ENCODE measurements around the gene WWOX. TPM values are rescaled to one million over a fixed set of nuclear protein-coding genes. Genes with fewer than 3 reads are reported as not detected.

Gene WWOX
- total and polyA plus RNA-seq, 4 experiments from 2014 or later: 10.4 to 23.1 (median 17.5) TPM

DNA sequence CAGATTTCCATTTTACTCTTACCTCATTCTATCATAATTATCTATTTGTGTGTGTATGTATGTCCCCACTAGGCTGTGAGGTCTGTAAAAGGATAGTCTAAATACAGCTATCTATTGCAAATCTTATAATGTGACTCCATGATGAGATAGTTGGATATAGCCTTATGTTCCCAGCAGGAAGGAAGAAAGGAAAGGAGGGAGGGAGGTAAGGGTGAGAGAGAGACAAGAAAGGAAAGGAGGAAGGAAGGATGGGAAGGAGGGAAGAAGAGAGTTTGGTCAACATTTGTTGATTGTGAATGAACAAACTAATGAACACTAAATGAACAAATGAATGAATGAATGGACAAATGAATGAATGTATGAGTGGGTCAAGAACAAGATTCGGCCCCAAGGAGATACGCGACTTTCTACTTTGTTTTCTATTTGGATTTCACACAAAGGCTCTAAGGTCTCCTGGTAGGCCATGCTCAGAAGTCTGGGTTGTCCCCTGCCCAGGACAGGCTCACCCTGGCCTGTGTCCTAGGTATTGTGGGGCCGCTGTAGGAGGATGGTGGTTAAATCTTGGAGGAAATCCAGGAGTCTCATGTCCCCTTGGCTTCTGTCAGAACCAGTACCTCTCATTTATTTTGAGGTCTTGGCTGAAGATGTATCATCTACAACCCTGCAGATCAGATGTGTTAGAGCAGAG, 195.2 kb downstream of the WWOX start:
- H3K27ac Mint-ChIP-seq: no peak overlapping the region

DNA sequence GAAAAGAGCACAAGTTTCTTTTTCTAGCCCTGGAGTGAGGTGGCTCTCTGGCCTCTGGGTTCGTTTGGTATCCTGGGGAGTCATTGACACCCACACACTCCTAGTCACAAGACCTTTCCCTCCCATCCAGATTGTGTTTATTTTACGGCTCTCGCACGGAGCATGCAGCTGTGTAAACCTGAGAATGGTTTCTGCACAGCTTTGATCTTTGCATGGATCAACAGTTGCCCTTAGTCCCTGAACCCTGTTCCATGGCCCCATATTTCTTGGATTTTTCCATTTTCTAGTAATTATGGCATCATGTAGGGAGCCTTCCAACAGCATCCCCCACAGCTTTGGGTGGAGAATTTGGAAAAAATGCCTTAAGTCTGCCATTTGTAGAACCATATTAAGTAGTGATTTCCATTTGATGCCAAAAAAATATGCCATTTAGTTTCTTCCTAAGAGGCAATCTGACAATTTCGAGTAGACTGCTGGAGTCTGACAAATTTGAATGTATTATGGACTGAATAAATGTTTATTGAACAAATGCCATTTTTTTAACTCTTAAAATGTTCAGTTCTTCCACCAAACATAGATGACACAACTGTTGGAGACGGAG, 197.7 kb downstream of the WWOX start:
- Histone ChIP-seq H3K9me3 (ENCODE audit: control insufficient read depth in 1 of 2, low read length in 2 of 2) (no peaks in the 10 kb centered on the region), H3K36me3 (ENCODE audit: insufficient read depth, low read length) (no peaks in the 10 kb centered on the region), H3K4me1 (ENCODE audit: insufficient read depth, low read length) (no peaks in the 10 kb centered on the region), H3K27me3 (ENCODE audit: insufficient read depth, low read length) (no peaks in the 10 kb centered on the region), H3K27ac (ENCODE audit: low read depth, low read length) (no peak overlapping the region), H3K4me3 (ENCODE audit: low read length in 2 of 2) (no peak overlapping the region)
- Mint-ChIP-seq H3K27me3 (no peaks in the 10 kb centered on the region), H3K4me3 (no peak overlapping the region), H3K4me1 (no peaks in the 10 kb centered on the region), H3K27ac (peak overlapping the region in 1 of 7 donors; percentile 3), H3K9me3 (peaks cover 0 to 5% (median 0%) of the 10 kb centered on the region in 8 donors), H3K36me3 (peaks cover 2 to 10% of the 10 kb centered on the region in 2 donors)
- no peak for DNase-seq
- CTCF ChIA-PET (ENCODE audit: partially characterized antibody): no interaction called here
- POLR2A ChIA-PET (ENCODE audit: partially characterized antibody): no interaction called here
- intact Hi-C loops (cut with micrococcal nuclease): no loop called here

More for the DNA sequence above, 195.2 kb downstream of the WWOX start:
- Mint-ChIP-seq H3K27me3 (no peaks in the 10 kb centered on the region), H3K4me3 (no peak overlapping the region), H3K36me3 (peaks cover 2 to 10% of the 10 kb centered on the region in 2 donors), H3K9me3 (peaks cover 0 to 4% (median 0%) of the 10 kb centered on the region in 8 donors), H3K4me1 (no peaks in the 10 kb centered on the region)
- DNase-seq: no peak
- POLR2A ChIA-PET (ENCODE audit: partially characterized antibody): no interaction called here
- no peak overlapping the region for H3K4me3 ChIP-seq (ENCODE audit: low read length in 2 of 2)
- no peaks in the 10 kb centered on the region for H3K4me1 ChIP-seq (ENCODE audit: insufficient read depth, low read length)
- CTCF ChIA-PET (ENCODE audit: partially characterized antibody): no interaction called here
- H3K27ac ChIP-seq (ENCODE audit: low read depth, low read length): no peak overlapping the region
- H3K36me3 ChIP-seq (ENCODE audit: insufficient read depth, low read length): no peaks in the 10 kb centered on the region
- no peaks in the 10 kb centered on the region for H3K9me3 ChIP-seq (ENCODE audit: control insufficient read depth in 1 of 2, low read length in 2 of 2)
- intact Hi-C loops (cut with micrococcal nuclease): loop anchor here (5.0 kb wide), 1 partner anchor 1503 kb away; no protein-coding TSS in a partner anchor
- no peaks in the 10 kb centered on the region for H3K27me3 ChIP-seq (ENCODE audit: insufficient read depth, low read length)

DNA sequence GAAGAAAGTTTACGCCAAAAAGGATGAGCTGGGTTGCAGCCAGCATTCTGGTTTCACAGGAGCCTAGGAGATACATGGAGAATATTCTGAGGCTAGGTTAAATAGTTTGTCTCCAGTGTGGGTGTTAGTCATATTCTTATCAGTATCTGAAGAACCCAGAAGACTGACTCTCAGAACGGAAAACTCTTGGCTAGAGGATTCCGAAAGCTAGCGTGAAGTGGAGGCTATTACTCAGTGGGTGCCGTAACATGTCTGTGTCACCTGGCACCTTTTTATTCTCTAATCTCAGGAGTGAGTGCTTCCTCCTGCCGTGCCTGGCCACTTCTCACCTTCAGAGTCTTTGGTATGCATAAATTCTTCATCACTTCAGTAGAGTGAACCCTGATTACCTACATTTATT, 199.5 kb downstream of the WWOX start:
- H3K4me3 Mint-ChIP-seq: no peak overlapping the region
- no peaks in the 10 kb centered on the region for H3K27me3 ChIP-seq (ENCODE audit: insufficient read depth, low read length)
- H3K27me3 Mint-ChIP-seq: no peaks in the 10 kb centered on the region
- H3K4me1 Mint-ChIP-seq: no peaks in the 10 kb centered on the region
- intact Hi-C loops (cut with micrococcal nuclease): no loop called here
- ChIA-PET CTCF (ENCODE audit: partially characterized antibody) (interaction anchor here (1.0 kb wide), 1 partner anchor 472 kb away, joined by 3 read pairs; no protein-coding TSS in a partner anchor), POLR2A (ENCODE audit: partially characterized antibody) (no interaction called here)
- no peaks in the 10 kb centered on the region for H3K36me3 ChIP-seq (ENCODE audit: insufficient read depth, low read length)
- no peak for DNase-seq
- peaks cover 2 to 6% of the 10 kb centered on the region in 2 donors for H3K36me3 Mint-ChIP-seq
- no peaks in the 10 kb centered on the region for H3K4me1 ChIP-seq (ENCODE audit: insufficient read depth, low read length)
- peaks cover 0 to 4% (median 0%) of the 10 kb centered on the region in 8 donors for H3K9me3 Mint-ChIP-seq
- H3K27ac Mint-ChIP-seq: no peak overlapping the region
- no peaks in the 10 kb centered on the region for H3K9me3 ChIP-seq (ENCODE audit: control insufficient read depth in 1 of 2, low read length in 2 of 2)
- no peak overlapping the region for H3K4me3 ChIP-seq (ENCODE audit: low read length in 2 of 2)
- H3K27ac ChIP-seq (ENCODE audit: low read depth, low read length): no peak overlapping the region

DNA sequence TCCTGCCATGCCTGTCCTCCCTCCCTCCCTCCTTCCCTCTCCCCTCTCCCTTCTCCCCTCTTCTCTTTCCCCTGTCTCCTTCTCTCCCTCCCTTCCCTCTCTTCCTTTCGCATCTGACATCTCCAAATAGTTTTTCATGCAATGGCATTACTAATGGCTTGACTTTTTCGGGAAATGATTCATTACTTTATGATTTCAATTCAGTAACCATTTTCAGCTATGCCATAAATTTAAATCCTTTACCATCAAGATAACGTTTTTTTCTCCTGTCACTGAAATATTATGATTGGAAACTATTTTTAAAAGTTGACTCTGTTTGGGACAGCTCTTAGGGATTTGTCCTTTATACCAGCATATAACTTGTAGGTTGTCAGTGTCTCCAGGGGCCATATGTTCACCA, 201.0 kb downstream of the WWOX start:
- H3K9me3 ChIP-seq (ENCODE audit: control insufficient read depth in 1 of 2, low read length in 2 of 2): no peaks in the 10 kb centered on the region
- H3K4me1 Mint-ChIP-seq: no peaks in the 10 kb centered on the region
- no peak for DNase-seq
- H3K4me3 Mint-ChIP-seq: no peak overlapping the region
- H3K27me3 ChIP-seq (ENCODE audit: insufficient read depth, low read length): no peaks in the 10 kb centered on the region
- peaks cover 2 to 5% of the 10 kb centered on the region in 2 donors for H3K36me3 Mint-ChIP-seq
- ChIA-PET CTCF (ENCODE audit: partially characterized antibody) (no interaction called here), POLR2A (ENCODE audit: partially characterized antibody) (no interaction called here)
- intact Hi-C loops (cut with micrococcal nuclease): no loop called here
- no peak overlapping the region for H3K27ac Mint-ChIP-seq
- no peak overlapping the region for H3K27ac ChIP-seq (ENCODE audit: low read depth, low read length)
- H3K4me1 ChIP-seq (ENCODE audit: insufficient read depth, low read length): no peaks in the 10 kb centered on the region
- peaks cover 0 to 4% (median 0%) of the 10 kb centered on the region in 8 donors for H3K9me3 Mint-ChIP-seq
- no peaks in the 10 kb centered on the region for H3K27me3 Mint-ChIP-seq
- no peaks in the 10 kb centered on the region for H3K36me3 ChIP-seq (ENCODE audit: insufficient read depth, low read length)
- no peak overlapping the region for H3K4me3 ChIP-seq (ENCODE audit: low read length in 2 of 2)

DNA sequence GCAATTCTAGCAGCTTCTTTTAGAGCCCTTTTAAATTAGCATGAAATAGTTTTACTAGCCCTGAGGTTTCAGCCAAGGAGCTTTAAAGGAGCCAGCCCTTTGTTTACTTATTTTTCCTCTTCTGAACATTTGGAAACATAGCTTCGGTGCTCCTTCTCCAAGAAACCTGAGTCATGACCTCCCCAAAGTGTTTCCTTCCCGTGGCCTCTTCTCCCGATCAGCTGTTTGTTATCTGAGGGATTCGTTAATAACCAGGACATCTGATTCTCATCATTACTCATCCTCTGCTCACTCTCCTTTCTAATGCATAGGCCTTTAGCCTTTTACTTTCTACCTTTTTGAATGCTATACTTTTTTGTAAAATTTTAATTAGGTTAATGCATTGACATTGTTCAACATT, 204.5 kb downstream of the WWOX start:
- intact Hi-C loops (cut with micrococcal nuclease): no loop called here
- H3K9me3 Mint-ChIP-seq: peaks cover 0 to 2% (median 0%) of the 10 kb centered on the region in 8 donors
- H3K4me1 Mint-ChIP-seq: no peaks in the 10 kb centered on the region
- peaks cover 2 to 5% of the 10 kb centered on the region in 2 donors for H3K36me3 Mint-ChIP-seq
- POLR2A ChIA-PET (ENCODE audit: partially characterized antibody): no interaction called here
- Histone ChIP-seq H3K4me1 (ENCODE audit: insufficient read depth, low read length) (no peaks in the 10 kb centered on the region), H3K27ac (ENCODE audit: low read depth, low read length) (no peak overlapping the region), H3K36me3 (ENCODE audit: insufficient read depth, low read length) (no peaks in the 10 kb centered on the region), H3K4me3 (ENCODE audit: low read length in 2 of 2) (no peak overlapping the region), H3K27me3 (ENCODE audit: insufficient read depth, low read length) (no peaks in the 10 kb centered on the region), H3K9me3 (ENCODE audit: control insufficient read depth in 1 of 2, low read length in 2 of 2) (no peaks in the 10 kb centered on the region)
- CTCF ChIA-PET (ENCODE audit: partially characterized antibody): no interaction called here
- DNase-seq: no peak
- H3K27me3 Mint-ChIP-seq: no peaks in the 10 kb centered on the region
- no peak overlapping the region for H3K4me3 Mint-ChIP-seq
- no peak overlapping the region for H3K27ac Mint-ChIP-seq

DNA sequence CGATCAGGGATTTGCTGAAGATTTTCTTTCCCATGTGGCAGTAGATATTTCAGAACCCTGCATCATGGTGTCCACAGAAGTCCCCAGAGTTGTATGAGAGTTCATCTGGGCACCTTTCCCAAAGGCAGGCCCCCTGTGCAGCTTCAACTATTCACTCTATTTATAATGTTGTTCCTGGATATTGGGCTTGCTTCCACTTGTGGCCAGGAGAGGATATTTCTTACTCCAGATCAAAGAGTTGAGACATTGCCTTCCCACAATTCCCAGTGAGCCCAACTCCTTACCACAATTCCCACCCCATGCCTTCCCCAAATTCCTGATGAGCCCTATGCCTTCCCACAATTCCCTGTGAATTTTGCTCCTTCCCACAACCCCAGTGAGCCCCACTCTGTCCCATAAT, 206.9 kb downstream of the WWOX start:
- CTCF ChIA-PET (ENCODE audit: partially characterized antibody): no interaction called here
- H3K9me3 Mint-ChIP-seq: no peaks in the 10 kb centered on the region
- Histone ChIP-seq H3K4me1 (ENCODE audit: insufficient read depth, low read length) (no peaks in the 10 kb centered on the region), H3K27ac (ENCODE audit: low read depth, low read length) (no peak overlapping the region), H3K4me3 (ENCODE audit: low read length in 2 of 2) (no peak overlapping the region), H3K36me3 (ENCODE audit: insufficient read depth, low read length) (no peaks in the 10 kb centered on the region), H3K9me3 (ENCODE audit: control insufficient read depth in 1 of 2, low read length in 2 of 2) (no peaks in the 10 kb centered on the region), H3K27me3 (ENCODE audit: insufficient read depth, low read length) (no peaks in the 10 kb centered on the region)
- no peaks in the 10 kb centered on the region for H3K27me3 Mint-ChIP-seq
- POLR2A ChIA-PET (ENCODE audit: partially characterized antibody): no interaction called here
- no peak overlapping the region for H3K4me3 Mint-ChIP-seq
- H3K36me3 Mint-ChIP-seq: peaks cover 2 to 7% of the 10 kb centered on the region in 2 donors
- H3K27ac Mint-ChIP-seq: no peak overlapping the region
- peaks cover 0 to 7% (median 4%) of the 10 kb centered on the region in 4 donors for H3K4me1 Mint-ChIP-seq
- no peak for DNase-seq
- intact Hi-C loops (cut with micrococcal nuclease): no loop called here

DNA sequence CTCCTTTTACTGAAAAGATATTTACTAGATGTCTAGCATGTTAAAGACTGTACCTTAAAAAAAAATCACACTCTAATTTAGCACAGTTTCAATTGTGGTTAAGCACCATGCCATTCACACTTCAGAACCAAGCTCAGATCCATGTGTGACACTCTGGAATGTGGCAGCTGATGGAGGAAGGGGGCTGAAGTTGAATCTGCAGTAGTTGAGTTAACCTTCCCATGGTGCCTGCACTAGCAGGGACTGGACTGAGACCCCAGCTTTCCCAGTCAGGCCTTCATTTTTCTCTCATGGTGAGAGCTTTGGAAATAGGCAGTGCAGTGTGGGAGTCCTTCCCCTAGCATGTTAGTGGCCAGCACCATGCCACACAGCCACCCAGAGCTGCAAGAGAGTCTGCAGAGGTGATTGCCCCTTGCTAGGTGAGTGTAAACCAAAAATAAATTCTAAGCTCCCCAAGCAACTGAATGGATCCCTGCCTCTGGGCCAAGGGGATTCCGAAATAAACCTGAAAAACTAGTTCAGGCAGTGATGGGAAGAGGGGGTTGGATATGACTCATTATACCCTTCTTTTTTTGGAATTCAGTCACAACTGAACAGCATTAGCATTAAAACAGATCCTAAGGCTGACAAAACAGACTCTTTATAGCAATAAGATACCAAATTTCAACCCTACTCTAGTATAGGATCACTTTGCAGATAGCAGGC, 208.5 kb downstream of the WWOX start:
- no peak overlapping the region for H3K27ac Mint-ChIP-seq
- peaks cover 2 to 8% of the 10 kb centered on the region in 2 donors for H3K36me3 Mint-ChIP-seq
- H3K36me3 ChIP-seq (ENCODE audit: insufficient read depth, low read length): no peaks in the 10 kb centered on the region
- no peak overlapping the region for H3K4me3 ChIP-seq (ENCODE audit: low read length in 2 of 2)
- H3K27ac ChIP-seq (ENCODE audit: low read depth, low read length): no peak overlapping the region
- H3K4me3 Mint-ChIP-seq: no peak overlapping the region
- H3K9me3 ChIP-seq (ENCODE audit: control insufficient read depth in 1 of 2, low read length in 2 of 2): no peaks in the 10 kb centered on the region
- DNase-seq: no peak
- H3K4me1 ChIP-seq (ENCODE audit: insufficient read depth, low read length): no peaks in the 10 kb centered on the region
- H3K4me1 Mint-ChIP-seq: peaks cover 0 to 8% (median 4%) of the 10 kb centered on the region in 4 donors
- POLR2A ChIA-PET (ENCODE audit: partially characterized antibody): no interaction called here
- CTCF ChIA-PET (ENCODE audit: partially characterized antibody): no interaction called here
- H3K27me3 Mint-ChIP-seq: no peaks in the 10 kb centered on the region
- H3K27me3 ChIP-seq (ENCODE audit: insufficient read depth, low read length): no peaks in the 10 kb centered on the region
- intact Hi-C loops (cut with micrococcal nuclease): no loop called here
- H3K9me3 Mint-ChIP-seq: no peaks in the 10 kb centered on the region
